Heart left ventricle (tissue), 13 donors: Measurements from ENCODE around the gene OXGR1.

Source experiments
- POLR2A ChIP-seq, 2 donors: fragments of 450-650 bp; IDR thresholded peaks; one replicate each; pipeline ENCODE4 v1.6.1; 2017; ENCODE audit warnings: antibody characterized with exemption in 2 of 2, mild to moderate bottlenecking in 2 of 2, moderate library complexity in 2 of 2
- TF ChIP-seq, protein P1 (sequence below), 12 donors: fragments of 200-600 bp; sonication (generic) in 4 of 12; IDR thresholded peaks; one replicate each; pipeline versions ENCODE4 v1.5.0 to v1.8.0; 2018 to 2022; ENCODE audit warnings: antibody characterized with exemption in 12 of 12, mild to moderate bottlenecking in 5 of 12
- donor health status: ischemic (EF 13 %, LVEDD 7.1; RV severe dilation, severe dysfunction).
- donor health status: DM: no; HTN: yes; CAD: no.
- donor health status: DM: no; HTN: no; CAD: no.
- donor health status: ischemic (EF 25% LVEDD 6.9; RV normal size, moderate dysfunction).
- donor health status: ischemic (EF 25% LVEDD 5.7; RV mildly dilated, moderate dysfunction).
- donor health status: ischemic (EF 35%, LVEDD 5.7; RV mildly dilated, moderate dysfunction).
- donor health status: nonischemic (EF 11% LVEDD 7.7; RV severe dilation, severe dysfunction).
- donor health status: DM: yes; HTN: yes; CAD: no.
- donor health status: PGD.
- donor health status: ischemic (EF 29% LVEDD 5.4; RV normal size, mild dysfunction).
- donor health status: nonischemic (EF 23%, LVEDD 6.1; RV moderate dilation, normal function).

- TF ChIP-seq, protein P1, sequence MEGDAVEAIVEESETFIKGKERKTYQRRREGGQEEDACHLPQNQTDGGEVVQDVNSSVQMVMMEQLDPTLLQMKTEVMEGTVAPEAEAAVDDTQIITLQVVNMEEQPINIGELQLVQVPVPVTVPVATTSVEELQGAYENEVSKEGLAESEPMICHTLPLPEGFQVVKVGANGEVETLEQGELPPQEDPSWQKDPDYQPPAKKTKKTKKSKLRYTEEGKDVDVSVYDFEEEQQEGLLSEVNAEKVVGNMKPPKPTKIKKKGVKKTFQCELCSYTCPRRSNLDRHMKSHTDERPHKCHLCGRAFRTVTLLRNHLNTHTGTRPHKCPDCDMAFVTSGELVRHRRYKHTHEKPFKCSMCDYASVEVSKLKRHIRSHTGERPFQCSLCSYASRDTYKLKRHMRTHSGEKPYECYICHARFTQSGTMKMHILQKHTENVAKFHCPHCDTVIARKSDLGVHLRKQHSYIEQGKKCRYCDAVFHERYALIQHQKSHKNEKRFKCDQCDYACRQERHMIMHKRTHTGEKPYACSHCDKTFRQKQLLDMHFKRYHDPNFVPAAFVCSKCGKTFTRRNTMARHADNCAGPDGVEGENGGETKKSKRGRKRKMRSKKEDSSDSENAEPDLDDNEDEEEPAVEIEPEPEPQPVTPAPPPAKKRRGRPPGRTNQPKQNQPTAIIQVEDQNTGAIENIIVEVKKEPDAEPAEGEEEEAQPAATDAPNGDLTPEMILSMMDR (IDR thresholded peaks at IDR 0.05): no peak
- TF ChIP-seq POLR2A (IDR thresholded peaks at IDR 0.05): no peak
Measured at GRCh38 chr13:97004096-97004876, 10.0 kb upstream of the OXGR1 start.
